Activated T-helper 1 cell treated with anti-CD3 and anti-CD28 coated beads, Interleukin-2, amount 50 U/mL, for 16 hours (primary cell): ENCODE data around the gene IL36B.

Experiments
- DNase-seq, 2 donors: peaks; one replicate each; pipeline ENCODE4 v3.0.0-alpha.2; 2020; ENCODE audit warnings: low read depth in 1 of 2, low spot score in 1 of 2

IL36B gene

GRCh38 chr2:113076954-113077669, 24.4 kb upstream of the IL36B start:
- DNase-seq = no peak

- no peak for DNase-seq
Measured at GRCh38 chr2:113075600-113075999, 22.9 kb upstream of the IL36B start.

GRCh38 chr2:113075030-113075429, 22.4 kb upstream of the IL36B start:
- no peak for DNase-seq

GRCh38 chr2:113073325-113073834, 20.7 kb upstream of the IL36B start:
- DNase-seq = no peak

GRCh38 chr2:113072584-113072983, 19.9 kb upstream of the IL36B start:
- DNase-seq = no peak

GRCh38 chr2:113070606-113070975, 17.9 kb upstream of the IL36B start:
- DNase-seq = no peak

GRCh38 chr2:113069676-113070605, 17.3 kb upstream of the IL36B start:
- DNase-seq = no peak

- DNase-seq = no peak
Measured at GRCh38 chr2:113068706-113069485, 16.2 kb upstream of the IL36B start.

- DNase-seq = no peak
Measured at GRCh38 chr2:113068249-113068648, 15.6 kb upstream of the IL36B start.

- no peak for DNase-seq
Measured at GRCh38 chr2:113067681-113068080, 15.0 kb upstream of the IL36B start, which contains the start of gene IL1F10. IL1F10 (plus strand) TSS chr2:113067970; CDS start chr2:113072739, 4,769 bp downstream.

- no peak for DNase-seq
Measured at GRCh38 chr2:113064898-113065297, 12.2 kb upstream of the IL36B start.

- no peak for DNase-seq
Measured at GRCh38 chr2:113064281-113064680, 11.6 kb upstream of the IL36B start.

- no peak for DNase-seq
Measured at GRCh38 chr2:113061896-113062770, 9.5 kb upstream of the IL36B start.

GRCh38 chr2:113061241-113061640, 8.6 kb upstream of the IL36B start:
- DNase-seq = no peak

- no peak for DNase-seq
Measured at GRCh38 chr2:113060796-113061195, 8.1 kb upstream of the IL36B start.

GRCh38 chr2:113060396-113060795, 7.7 kb upstream of the IL36B start:
- no peak for DNase-seq

GRCh38 chr2:113058998-113059960, 6.6 kb upstream of the IL36B start, which contains the start of gene IL36RN:
IL36RN (plus strand) TSS chr2:113059198; CDS start chr2:113059439, 241 bp downstream.
- DNase-seq = no peak

GRCh38 chr2:113058411-113058994, 5.8 kb upstream of the IL36B start:
- no peak for DNase-seq

GRCh38 chr2:113057117-113057516, 4.5 kb upstream of the IL36B start:
- DNase-seq = no peak
